ENCODE measurements around the gene FAM118A. TPM values are rescaled to one million over a fixed set of nuclear protein-coding genes. Genes with fewer than 3 reads are reported as not detected.

The FAM118A gene
- total and polyA plus RNA-seq, 9 of the 15 experiments (the other 6 are each of a cell fraction or from before 2014, with no cell fraction given), result 17.0 to 223 (median 59.4) TPM

- no peak for TF ChIP-seq ESRRA (IDR thresholded peaks at IDR 0.05; ENCODE audit: borderline replicate concordance, low read depth)
- no peak for TF ChIP-seq YY1 (IDR thresholded peaks at IDR 0.05; ENCODE audit: borderline replicate concordance in 1 of 3, control insufficient read depth in 1 of 3, extremely low read depth in 1 of 3, insufficient read depth in 3 of 3, insufficient read length in 1 of 3, insufficient replicate concordance in 2 of 3, low read depth in 1 of 3, low read length in 2 of 3)
- TF ChIP-seq CTCF (IDR thresholded peaks at IDR 0.05 in 2 of 3, conservative IDR thresholded peaks at IDR 0.05 in 1 of 3; ENCODE audit: insufficient read depth in 2 of 3, low read depth in 1 of 3, low read length in 3 of 3), result no peak
- no peak for TF ChIP-seq DPF2 (IDR thresholded peaks at IDR 0.05)
- no peak for TF ChIP-seq ZNF165 (CRISPR knock-in tag; IDR thresholded peaks at IDR 0.05; ENCODE audit: borderline replicate concordance)
- TF ChIP-seq SRSF7 (optimal IDR thresholded peaks at IDR 0.05; ENCODE audit: low read depth, low read length), result no peak
- TF ChIP-seq RB1 (IDR thresholded peaks at IDR 0.05; ENCODE audit: low read depth), result no peak
- TF ChIP-seq ZNF239 (CRISPR knock-in tag; IDR thresholded peaks at IDR 0.05), result no peak
- TF ChIP-seq STAT5A (IDR thresholded peaks at IDR 0.05; ENCODE audit: borderline replicate concordance, low read length), result no peak
- no peak for TF ChIP-seq HNRNPL (IDR thresholded peaks at IDR 0.05; ENCODE audit: low read depth, low read length)
These were observed 20.8 kb downstream of the FAM118A start (continued) for GRCh38 chr22:45330548-45330947.

Data from K562 (cell line).